DMS53 treated with DMSO at 0.1 percent for 48 hours (cell line): ENCODE results near the gene FBXO48.
A peak's percentile ranks its signal among the peaks of the same experiment; 100 is the strongest.
"Not testable (repeated sequence)": the region's sequence is repeated elsewhere in the genome, so short reads cannot be mapped to it uniquely, and the experiment has no call there.

Experiments
- DNase-seq: peaks from one replicate; lab custom pipeline; 2025; ENCODE audit not compliant: unreplicated experiment; lab: John Stamatoyannopoulos, UW

Gene FBXO48

DNA sequence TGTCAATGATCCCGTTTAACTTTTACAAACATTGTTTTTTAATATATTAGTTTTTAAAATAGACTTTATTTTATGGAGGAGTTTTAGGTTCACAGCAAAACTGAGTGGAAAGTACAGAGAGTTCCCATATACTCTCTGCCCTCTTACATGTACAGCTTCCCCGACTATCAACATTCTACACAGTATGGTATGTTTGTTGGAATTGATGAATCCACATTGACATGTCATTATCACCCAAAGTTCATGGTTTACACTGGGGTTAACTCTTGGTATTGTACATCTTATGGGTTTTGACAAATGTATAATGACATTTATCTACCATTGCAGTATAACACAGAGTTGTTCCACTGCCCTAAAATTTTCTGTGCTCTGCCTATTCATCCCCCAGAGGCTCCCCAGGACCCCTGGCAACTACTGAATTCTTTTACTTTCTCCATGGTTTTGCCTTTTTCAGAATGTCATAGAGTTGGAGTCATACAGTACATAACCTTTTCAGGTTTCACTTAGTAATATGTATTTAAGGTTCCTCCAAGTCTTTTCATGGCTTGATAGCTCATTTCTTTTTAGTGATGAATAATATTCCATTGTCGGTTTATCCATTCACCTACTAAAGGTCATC is 5.8 kb upstream of the FBXO48 start:
- no peak for DNase-seq

- DNase-seq = no peak
Observed at GRCh38 chr2:68471385-68471784, 4.3 kb upstream of the FBXO48 start.

DNA sequence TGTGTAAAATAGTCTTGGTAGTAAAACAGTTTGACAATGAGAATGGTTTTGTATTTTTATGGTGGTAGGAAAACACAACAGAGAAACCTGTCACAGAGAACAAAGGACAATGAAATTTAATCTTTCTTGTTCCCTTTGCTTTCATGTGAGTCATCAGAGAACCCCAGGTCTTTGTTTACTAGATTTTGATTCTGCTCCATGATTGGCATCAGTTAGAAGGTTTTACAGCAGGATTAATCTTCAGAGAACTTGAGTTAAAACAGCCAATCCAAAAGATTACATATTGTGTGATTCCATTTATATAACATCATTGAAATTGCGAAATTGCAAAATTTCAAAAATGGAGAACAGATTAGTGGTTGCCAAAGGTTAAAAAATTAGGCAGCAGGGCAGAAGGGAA is 2.8 kb upstream of the FBXO48 start:
- peak; percentile 59 for DNase-seq

GRCh38 chr2:68468801-68469200 is 1.7 kb upstream of the FBXO48 start:
- no peak for DNase-seq

GRCh38 chr2:68466778-68467076 is 367 bp downstream of the FBXO48 start:
- DNase-seq = no peak

DNA sequence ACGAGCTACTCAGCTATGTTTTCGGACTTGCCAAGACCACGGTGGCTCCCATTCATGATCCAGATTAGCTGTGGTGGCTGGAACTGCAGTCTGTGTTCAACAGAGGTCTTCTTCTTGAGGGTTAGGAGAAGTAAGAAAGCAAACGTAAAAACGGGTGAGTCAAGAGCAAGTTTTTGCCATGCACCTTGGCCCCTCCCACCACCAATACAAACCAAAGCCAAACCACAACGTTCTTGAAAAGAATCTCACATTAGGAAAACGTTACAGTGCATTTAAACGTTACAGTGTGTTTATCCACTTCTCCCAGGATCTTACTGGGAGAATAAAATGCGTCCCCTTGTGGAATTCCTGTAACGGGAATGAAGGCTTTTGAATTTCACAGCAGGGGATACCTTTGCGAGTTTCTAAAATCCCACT is 725 bp downstream of the FBXO48 start:
- DNase-seq = no peak

DNA sequence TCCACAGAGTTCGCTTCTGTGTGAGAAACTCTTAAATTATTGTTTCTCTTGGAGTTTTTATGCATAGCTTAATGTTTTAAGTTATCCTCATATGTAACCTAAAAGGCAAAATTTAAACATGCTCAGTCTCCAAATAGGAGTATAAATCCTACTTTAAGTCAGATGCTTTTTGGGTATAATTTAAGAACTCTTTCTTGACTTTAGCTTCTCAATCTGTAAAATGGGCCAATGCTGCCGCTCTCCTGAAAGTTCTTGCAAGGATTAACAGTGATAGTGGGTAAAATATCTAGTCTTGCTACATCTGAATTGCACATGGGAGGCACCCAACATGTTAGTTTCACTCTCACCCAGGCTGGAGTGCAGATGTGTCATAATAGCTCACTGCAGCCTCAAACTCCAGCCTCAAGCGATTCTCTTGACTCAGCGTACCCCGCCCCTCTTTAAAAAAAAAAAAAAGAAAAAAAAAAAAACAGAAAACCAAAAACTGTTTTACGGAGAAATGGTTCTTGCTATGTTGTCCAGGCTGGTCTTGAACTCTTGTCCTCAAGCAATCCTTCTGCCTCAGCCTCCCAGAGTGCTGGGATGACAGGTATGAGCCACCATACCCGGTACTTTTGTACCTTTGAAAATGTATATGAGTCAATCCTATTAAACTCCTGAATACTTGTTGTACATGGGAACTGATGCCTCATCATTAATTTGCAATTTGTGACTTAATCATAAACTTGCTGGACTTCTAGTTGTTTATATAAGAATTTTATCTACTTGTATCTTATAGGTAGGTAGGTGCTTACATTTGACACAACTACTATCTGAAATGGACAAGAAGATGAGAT is 1.8 kb downstream of the FBXO48 start:
- DNase-seq = no peak

DNA sequence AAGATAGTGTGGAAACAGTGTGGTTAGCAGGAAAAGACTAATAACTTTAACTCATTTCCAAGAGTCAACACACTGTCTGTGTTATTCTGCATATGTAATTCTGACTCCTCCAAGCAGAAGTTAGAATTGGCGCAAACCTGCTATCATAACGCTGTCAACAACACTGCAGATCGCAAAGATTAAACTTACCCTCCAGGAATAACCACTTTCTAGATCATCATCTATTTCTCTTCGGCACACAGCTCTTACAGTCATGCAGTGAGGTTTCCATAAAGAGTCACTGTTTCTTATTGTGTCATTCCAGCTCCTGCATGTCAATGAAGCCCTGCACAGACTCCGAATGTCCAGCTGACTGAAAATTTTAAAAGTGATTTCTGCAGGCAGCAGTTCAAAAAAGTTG is 2.4 kb downstream of the FBXO48 start:
- no peak for DNase-seq

DNA sequence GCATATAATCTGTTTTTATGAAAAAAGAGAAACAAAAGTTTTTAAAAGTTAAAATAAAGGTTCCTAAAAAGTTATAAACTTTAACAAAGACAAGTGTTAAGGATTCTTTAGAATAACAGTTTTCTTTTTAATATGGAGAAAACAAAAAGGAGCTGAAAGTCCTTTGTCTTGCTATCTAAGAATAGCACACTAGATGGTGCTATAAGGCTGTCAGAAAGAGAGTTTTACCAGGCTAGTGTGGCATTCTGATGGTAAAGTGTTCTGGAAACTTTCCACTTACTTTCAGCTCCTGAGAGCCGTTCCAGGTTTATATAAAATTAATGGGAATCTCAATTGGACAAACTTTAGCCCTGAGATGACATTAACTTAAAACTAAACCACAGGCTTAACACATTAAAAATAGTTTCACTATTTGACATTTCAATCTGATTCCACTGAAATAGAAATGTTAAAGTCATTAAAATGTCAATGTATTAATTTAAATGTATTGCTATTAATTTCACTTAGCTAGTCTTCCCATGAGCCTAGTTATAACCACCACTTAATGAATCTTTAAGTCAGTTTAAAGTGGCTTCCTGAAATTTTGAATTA is 3.7 kb downstream of the FBXO48 start:
- peak; percentile 37 for DNase-seq

- DNase-seq = no peak
Observed at GRCh38 chr2:68458981-68459380, 8.1 kb downstream of the FBXO48 start.

DNA sequence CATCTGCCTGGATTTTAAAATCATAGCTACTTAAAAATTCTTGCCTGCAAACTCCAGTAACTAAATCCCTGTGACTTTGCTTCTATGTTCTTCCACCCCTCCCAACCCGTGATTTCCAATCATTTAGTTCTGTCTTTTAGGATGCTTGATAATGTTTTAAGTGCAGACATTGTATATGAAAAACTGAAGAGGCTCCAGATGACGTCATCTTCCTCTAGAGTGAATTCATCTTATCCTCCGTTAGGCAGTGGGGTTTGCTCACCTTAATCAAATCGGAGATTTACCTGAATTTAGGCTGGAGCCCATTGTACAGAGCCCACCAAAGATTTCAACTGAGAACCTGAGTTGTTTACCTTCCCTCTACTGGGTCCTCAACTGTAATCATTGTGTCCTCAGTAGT is 10.9 kb downstream of the FBXO48 start:
- DNase-seq = no peak

GRCh38 chr2:68454719-68455118 is 12.4 kb downstream of the FBXO48 start:
- no peak for DNase-seq

- no peak for DNase-seq
Observed at GRCh38 chr2:68453761-68454360, 13.2 kb downstream of the FBXO48 start.

GRCh38 chr2:68452158-68452900 is 14.8 kb downstream of the FBXO48 start:
- DNase-seq = no peak

GRCh38 chr2:68448671-68449653 is 18.1 kb downstream of the FBXO48 start:
- no peak for DNase-seq

GRCh38 chr2:68447118-68447517 is 20.0 kb downstream of the FBXO48 start:
- DNase-seq = no peak

DNA sequence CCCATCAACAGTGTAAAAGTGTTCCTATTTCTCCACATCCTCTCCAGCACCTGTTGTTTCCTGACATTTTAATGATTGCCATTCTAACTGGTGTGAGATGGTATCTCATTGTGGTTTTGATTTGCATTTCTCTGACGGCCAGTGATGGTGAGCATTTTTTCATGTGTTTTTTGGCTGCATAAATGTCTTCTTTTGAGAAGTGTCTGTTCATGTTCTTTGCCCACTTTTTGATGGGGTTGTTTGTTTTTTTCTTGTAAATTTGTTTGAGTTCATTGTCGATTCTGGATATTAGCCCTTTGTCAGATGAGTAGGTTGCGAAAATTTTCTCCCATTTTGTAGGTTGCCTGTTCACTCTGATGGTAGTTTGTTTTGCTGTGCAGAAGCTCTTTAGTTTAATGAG is 20.7 kb downstream of the FBXO48 start:
- DNase-seq = not testable (repeated sequence)

DNA sequence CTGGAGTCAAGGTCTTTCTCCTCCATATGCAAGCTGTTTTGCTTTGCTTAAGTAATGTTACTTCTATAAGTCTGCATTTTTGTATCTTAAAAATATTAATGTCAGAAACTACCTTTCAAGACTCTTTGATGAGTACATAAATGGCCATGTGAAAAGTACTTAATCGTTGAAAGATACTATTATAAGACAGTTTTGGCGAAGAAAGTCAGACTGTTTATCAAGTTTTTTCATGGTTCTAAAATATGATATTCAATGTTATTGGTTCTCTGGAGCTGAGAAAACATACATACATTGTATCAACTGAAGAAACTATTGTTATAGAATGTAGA is 25.1 kb downstream of the FBXO48 start:
- no peak for DNase-seq

GRCh38 chr2:68441179-68441993 is 25.7 kb downstream of the FBXO48 start:
- DNase-seq = peak; percentile 87
